Lung (tissue), 12 donors: ENCODE data around the gene TSPAN5. TPM values are rescaled to one million over a fixed set of nuclear protein-coding genes. Genes with fewer than 3 reads are reported as not detected.

Experiments
- ATAC-seq: fragments of 200-7000 bp; cut with Tn5 transposase; one replicate; pipeline ENCODE4 v1.9.1; 2020; ENCODE audit warnings: moderate number of reproducible peaks; ENCODE audit not compliant: insufficient read depth, low FRiP score
- DNase-seq, 3 donors: peaks; one replicate each; pipeline ENCODE4 v3.0.0-alpha.2; 2013 to 2017
- H3K27ac ChIP-seq, 2 donors: one replicate each; pipeline ENCODE4 v1.5.1; 2013; ENCODE audit warnings: mild to moderate bottlenecking in 2 of 2, moderate library complexity in 2 of 2, control low read depth in 1 of 2, inconsistent platforms in 1 of 2, low read depth in 1 of 2, low read length in 1 of 2
- H3K27me3 ChIP-seq, 3 donors: one replicate each; pipeline ENCODE4 v1.5.1; 2013; ENCODE audit warnings: low read length in 2 of 3; ENCODE audit not compliant: control insufficient read depth in 3 of 3, insufficient read depth in 3 of 3
- H3K36me3 ChIP-seq, 4 donors: one replicate each; pipeline ENCODE4 v1.5.1; 2013; ENCODE audit warnings: low read length in 4 of 4, mild to moderate bottlenecking in 1 of 4, moderate library complexity in 1 of 4; ENCODE audit not compliant: control insufficient read depth in 4 of 4, insufficient read depth in 4 of 4
- H3K4me1 ChIP-seq, 5 donors: one replicate each; pipeline ENCODE4 v1.5.1; 2013; ENCODE audit warnings: low read length in 5 of 5, mild to moderate bottlenecking in 2 of 5, moderate library complexity in 1 of 5; ENCODE audit not compliant: control insufficient read depth in 5 of 5, insufficient read depth in 5 of 5
- H3K4me3 ChIP-seq: one replicate; pipeline ENCODE4 v1.5.1; 2013; ENCODE audit warnings: mild to moderate bottlenecking, control low read depth, moderate library complexity
- H3K9ac ChIP-seq, 2 donors: one replicate each; pipeline ENCODE4 v1.5.1; 2013; ENCODE audit warnings: low read length in 2 of 2, control low read depth in 1 of 2; ENCODE audit not compliant: insufficient read depth in 1 of 2
- H3K9me3 ChIP-seq, 4 donors: one replicate each; pipeline ENCODE4 v1.5.1; 2013; ENCODE audit warnings: low read length in 3 of 4, mild to moderate bottlenecking in 1 of 4, moderate library complexity in 1 of 4; ENCODE audit not compliant: control insufficient read depth in 4 of 4, insufficient read depth in 3 of 4
- WGBS, 2 donors: extraction: QIAGEN DNeasy Blood & Tissue Kit; methylation state at CpG; one replicate each; pipeline ENCODE4 v1.1.7; 2013; 5-methylcytosine and 5-hydroxymethylcytosine counted together
- polyA plus RNA-seq, 2 donors: library from polyadenylated mRNA; stranded (reverse); fragments of 200-250 nt; gene quantifications; one replicate each; pipeline ENCODE4 v1.2.1, GENCODE V29; 2013
- total RNA-seq, 2 donors: library from RNA; depleted of rRNA in 1 of 2; stranded (reverse); fragments of >200 nt in 1 of 2; gene quantifications; one replicate each; pipeline ENCODE4 v1.2.1, GENCODE V29; 2014 to 2021
- TF ChIP-seq, protein P1 (sequence below): IDR thresholded peaks from 2 replicates; pipeline ENCODE4 v1.5.1; 2012; ENCODE audit warnings: mild to moderate bottlenecking; ENCODE audit errors: control extremely low read depth, extremely low read depth
- donor health status: control.
- donor health status: control.
- donor health status: Bipolar disorder and iron deficiency.
- donor health status: healthy.
- donor health status: DM: yes; HTN: yes; CAD: no.

The TSPAN5 gene
- total and polyA plus RNA-seq, 4 donors, result 1.8 to 24.5 (median 6.3) TPM

DNA sequence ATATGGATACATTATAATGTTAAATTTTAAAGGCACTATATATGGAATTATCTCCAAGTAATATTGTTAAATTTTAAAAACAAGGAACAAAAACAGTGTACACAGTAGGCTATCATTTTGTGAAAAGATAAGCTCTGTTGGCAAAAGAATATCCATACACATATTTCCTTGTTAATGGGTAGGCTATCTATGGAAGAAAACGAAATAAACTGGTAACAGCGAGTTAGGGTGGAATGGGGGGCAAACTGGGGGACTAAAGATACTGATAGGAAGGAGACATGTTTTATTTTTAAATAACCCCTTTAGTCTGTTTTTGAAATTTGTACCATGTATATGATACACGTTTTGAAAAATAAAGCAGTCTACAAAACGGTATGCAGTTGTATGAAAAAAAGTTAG lies 3.6 kb upstream of the TSPAN5 start:
- no peak for ATAC-seq
- Histone ChIP-seq H3K36me3 (no peaks in the 10 kb centered on the region), H3K9ac (no peak overlapping the region), H3K27ac (no peak overlapping the region), H3K27me3 (no peaks in the 10 kb centered on the region), H3K4me3 (no peak overlapping the region), H3K9me3 (peaks cover 0 to 2% (median 0%) of the 10 kb centered on the region in 4 donors), H3K4me1 (peaks cover 4 to 45% (median 9%) of the 10 kb centered on the region in 5 donors)
- 80 to 87% methylated on average over 4 of the region's 4 CpGs for WGBS, 2 donors
- TF ChIP-seq, protein P1, sequence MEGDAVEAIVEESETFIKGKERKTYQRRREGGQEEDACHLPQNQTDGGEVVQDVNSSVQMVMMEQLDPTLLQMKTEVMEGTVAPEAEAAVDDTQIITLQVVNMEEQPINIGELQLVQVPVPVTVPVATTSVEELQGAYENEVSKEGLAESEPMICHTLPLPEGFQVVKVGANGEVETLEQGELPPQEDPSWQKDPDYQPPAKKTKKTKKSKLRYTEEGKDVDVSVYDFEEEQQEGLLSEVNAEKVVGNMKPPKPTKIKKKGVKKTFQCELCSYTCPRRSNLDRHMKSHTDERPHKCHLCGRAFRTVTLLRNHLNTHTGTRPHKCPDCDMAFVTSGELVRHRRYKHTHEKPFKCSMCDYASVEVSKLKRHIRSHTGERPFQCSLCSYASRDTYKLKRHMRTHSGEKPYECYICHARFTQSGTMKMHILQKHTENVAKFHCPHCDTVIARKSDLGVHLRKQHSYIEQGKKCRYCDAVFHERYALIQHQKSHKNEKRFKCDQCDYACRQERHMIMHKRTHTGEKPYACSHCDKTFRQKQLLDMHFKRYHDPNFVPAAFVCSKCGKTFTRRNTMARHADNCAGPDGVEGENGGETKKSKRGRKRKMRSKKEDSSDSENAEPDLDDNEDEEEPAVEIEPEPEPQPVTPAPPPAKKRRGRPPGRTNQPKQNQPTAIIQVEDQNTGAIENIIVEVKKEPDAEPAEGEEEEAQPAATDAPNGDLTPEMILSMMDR, result no peak
- DNase-seq, result no peak

GRCh38 chr4:98661371-98662054 lies 3.1 kb upstream of the TSPAN5 start:
- peaks cover 0 to 2% (median 0%) of the 10 kb centered on the region in 4 donors for H3K9me3 ChIP-seq
- H3K4me1 ChIP-seq, result peaks cover 4 to 51% (median 12%) of the 10 kb centered on the region in 5 donors
- ATAC-seq, result no peak
- WGBS, 2 donors, result 58 to 89% methylated on average over 3 of the region's 3 CpGs
- TF ChIP-seq, protein P1, result no peak
- H3K9ac ChIP-seq, result no peak overlapping the region
- H3K27me3 ChIP-seq, result no peaks in the 10 kb centered on the region
- no peaks in the 10 kb centered on the region for H3K36me3 ChIP-seq
- peak; percentile 26 to 93 (median 92) for DNase-seq
- no peak overlapping the region for H3K4me3 ChIP-seq
- H3K27ac ChIP-seq, result no peak overlapping the region

DNA sequence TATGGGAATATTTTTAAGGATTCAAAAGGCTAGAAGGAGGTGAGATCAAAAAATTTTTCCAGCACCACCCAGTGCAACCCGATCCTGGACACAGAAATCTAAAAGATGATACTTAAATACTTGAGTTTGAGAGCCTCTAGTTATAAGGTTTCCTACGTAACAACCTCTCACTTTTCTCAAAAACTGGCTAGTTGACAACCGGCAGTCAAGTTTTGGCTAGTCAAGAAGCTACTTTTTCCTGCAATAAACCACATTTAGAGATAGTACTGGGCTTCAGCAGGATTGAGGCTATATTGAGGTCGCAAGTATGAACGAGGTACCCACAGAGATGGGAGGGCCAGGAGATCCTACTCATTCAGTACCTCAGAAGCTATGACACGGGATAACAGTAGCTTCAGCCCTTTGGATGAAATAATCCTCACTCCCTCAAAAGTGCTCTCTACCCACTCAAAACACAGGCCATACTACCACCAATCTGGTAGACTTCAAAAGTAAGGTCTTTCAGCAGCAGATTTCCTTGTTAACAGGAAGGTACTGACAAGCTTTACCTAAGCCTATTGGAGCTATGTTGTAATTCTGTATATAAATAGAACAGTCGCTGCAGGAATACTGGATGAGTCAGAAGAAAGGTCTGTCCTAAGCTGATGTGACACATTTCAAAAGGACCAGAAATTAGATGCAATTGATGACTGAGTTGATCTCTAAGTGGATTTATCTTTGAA lies 1.5 kb upstream of the TSPAN5 start:
- DNase-seq (no peak), ATAC-seq (no peak)
- H3K36me3 ChIP-seq, result no peaks in the 10 kb centered on the region
- peak overlapping the region; percentile 63 for H3K27ac ChIP-seq
- H3K9ac ChIP-seq, result no peak overlapping the region
- H3K4me1 ChIP-seq, result peaks cover 4 to 61% (median 12%) of the 10 kb centered on the region in 5 donors
- peaks cover 0 to 2% (median 0%) of the 10 kb centered on the region in 4 donors for H3K9me3 ChIP-seq
- TF ChIP-seq, protein P1, result no peak
- no peak overlapping the region for H3K4me3 ChIP-seq
- peaks cover 0 to 4% (median 0%) of the 10 kb centered on the region in 3 donors for H3K27me3 ChIP-seq
- 61 to 68% methylated on average over 7 of the region's 7 CpGs for WGBS, 2 donors
